UCSD-AML1 (cell line): ENCODE data around the gene FDX1.

Experiments used
- DNase-seq: peaks from one replicate; lab custom pipeline; 2025; ENCODE audit not compliant: unreplicated experiment; lab: John Stamatoyannopoulos, UW

Gene FDX1

GRCh38 chr11:110507328-110507727 is 77.6 kb downstream of the FDX1 start:
- no peak for DNase-seq

GRCh38 chr11:110508786-110509185 is 79.0 kb downstream of the FDX1 start:
- no peak for DNase-seq

GRCh38 chr11:110509472-110509871 is 79.7 kb downstream of the FDX1 start:
- DNase-seq = no peak

GRCh38 chr11:110512026-110512425 is 82.3 kb downstream of the FDX1 start:
- DNase-seq = no peak

GRCh38 chr11:110513259-110513801 is 83.6 kb downstream of the FDX1 start:
- no peak for DNase-seq

- DNase-seq = no peak
Observed at GRCh38 chr11:110513846-110514437, 84.2 kb downstream of the FDX1 start.
